KBM-7 (cell line): Measurements from ENCODE around the gene YAP1.
"Not testable (repeated sequence)": the region's sequence is repeated elsewhere in the genome, so short reads cannot be mapped to it uniquely, and the experiment has no call there.

ENCODE experiments used
- DNase-seq: peaks from one replicate; pipeline ENCODE4 v3.0.0-alpha.2; 2015
- in situ Hi-C: fragments of 300-500 bp; cut with MboI; formaldehyde crosslinking; loops from 2 replicates; pipeline ENCODE4 v1.14.3; 2020; ENCODE audit warnings: low sequenced_read_pairs, low pct_unique_long_range_greater_than_20kb, mixed read lengths

The YAP1 gene

DNA sequence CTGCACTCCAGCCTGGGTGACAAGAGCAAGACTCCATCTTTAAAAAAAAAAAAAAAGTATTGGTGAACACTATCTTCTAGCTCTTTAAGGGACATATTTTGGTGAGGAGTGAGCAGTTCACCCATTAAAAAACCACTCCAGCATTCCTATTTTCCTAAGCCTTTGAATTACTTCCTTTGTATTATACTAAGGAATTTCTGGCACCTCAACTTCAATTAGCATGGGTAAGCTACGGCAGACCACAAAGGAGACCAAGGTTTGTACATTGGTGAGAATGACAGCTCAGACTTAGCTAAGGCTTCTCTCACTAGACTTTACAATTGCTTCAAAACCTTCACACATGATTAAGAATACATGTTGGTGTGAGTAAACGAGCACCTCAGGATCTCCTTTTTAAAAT lies 150.0 kb downstream of the YAP1 start:
- no peak for DNase-seq
- in situ Hi-C loops = no loop called here

- in situ Hi-C loops = no loop called here
- no peak for DNase-seq
Measured at GRCh38 chr11:102263379-102264003, 153.2 kb downstream of the YAP1 start.

DNA sequence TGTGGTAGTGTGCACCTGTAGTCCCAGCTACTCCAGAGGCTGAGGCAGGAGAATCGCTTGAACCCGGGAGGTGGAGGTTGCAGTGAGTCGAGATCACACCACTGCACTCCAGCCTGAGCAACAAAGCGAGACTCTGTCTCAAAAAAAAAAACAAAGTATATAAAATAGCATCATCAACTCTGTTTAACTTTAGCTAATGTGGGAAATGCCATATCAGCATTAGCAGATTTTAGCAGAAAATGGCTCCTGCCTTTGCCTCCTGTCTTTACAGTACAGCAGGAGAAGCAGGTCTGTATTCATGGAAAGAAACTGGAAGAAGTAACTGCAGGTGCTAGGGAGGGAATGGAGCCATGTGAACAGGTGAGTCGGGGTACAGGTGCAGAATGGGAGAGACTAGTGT lies 154.5 kb downstream of the YAP1 start:
- in situ Hi-C loops, DNase-seq: not testable (repeated sequence)

- in situ Hi-C loops = no loop called here
- DNase-seq = no peak
Measured at GRCh38 chr11:102266099-102266498, 155.9 kb downstream of the YAP1 start.

DNA sequence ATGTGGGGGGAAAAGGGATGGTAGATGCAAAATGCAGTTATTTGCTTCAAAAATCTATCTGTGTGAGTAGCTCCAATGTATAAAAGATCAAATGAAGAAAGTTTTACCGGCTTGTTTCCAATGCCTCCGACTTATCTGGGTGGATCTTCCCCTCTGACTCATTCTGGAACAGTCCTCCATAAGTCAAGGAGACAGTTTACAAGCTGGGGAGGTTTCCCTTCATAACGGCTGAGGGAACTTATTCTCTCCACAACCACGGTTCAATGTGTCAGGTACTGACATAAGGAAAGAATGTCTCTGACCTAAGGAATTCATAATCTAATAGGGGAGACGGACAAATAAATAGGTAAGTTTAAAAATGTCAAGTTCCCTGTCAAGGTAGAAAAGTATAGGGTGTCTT lies 157.4 kb downstream of the YAP1 start:
- peak; percentile 8 for DNase-seq
- in situ Hi-C loops = no loop called here

- DNase-seq = peak; percentile 66
- in situ Hi-C loops = no loop called here
Measured at GRCh38 chr11:102268083-102268984, 158.1 kb downstream of the YAP1 start.

GRCh38 chr11:102268985-102269470 lies 158.8 kb downstream of the YAP1 start:
- in situ Hi-C loops = no loop called here

DNA sequence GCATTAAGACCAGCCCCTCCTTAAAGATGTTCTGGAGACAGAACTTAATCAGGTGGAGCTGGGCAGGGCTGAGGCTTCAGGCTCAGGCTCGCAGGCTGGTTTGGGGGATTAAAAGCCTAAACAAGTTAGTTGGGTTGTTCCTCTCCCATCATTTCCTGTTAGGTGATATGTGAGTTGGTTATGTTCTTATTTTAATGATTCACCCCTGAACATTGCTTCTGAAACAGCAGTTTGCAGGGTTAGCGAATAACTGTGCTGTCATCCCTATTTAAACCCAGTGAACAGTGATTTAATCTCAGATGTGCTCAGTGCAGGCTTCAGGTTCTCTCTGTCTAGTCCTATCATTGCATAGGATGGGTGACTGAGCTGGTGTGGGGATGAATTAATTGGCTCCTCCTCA lies 159.7 kb downstream of the YAP1 start:
- DNase-seq = no peak
- in situ Hi-C loops = no loop called here

More at GRCh38 chr11:102268985-102269470, 158.8 kb downstream of the YAP1 start:
- no peak for DNase-seq

- DNase-seq = no peak
Measured at GRCh38 chr11:102272047-102272824, 162.0 kb downstream of the YAP1 start.

DNA sequence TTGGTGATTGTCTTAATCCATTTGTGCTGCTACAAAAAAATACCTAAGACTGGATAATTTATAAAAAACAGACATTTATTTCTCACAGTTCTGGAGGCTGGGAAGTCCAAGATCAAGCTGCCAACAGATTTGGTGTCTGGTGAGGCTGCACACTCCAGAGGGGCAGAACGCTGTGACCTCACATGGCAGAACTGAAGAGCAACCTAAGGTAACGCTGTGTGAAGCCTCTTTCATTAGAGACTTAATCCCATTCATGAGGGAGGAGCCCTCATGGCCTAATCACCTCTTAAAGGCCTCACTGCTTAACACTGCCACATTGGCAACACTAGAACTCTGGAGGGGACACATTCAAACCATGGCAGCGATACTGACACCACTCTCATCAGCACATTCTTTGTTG lies 164.4 kb downstream of the YAP1 start:
- in situ Hi-C loops = no loop called here
- no peak for DNase-seq

More at GRCh38 chr11:102272047-102272824, 162.0 kb downstream of the YAP1 start:
- in situ Hi-C loops = no loop called here

DNA sequence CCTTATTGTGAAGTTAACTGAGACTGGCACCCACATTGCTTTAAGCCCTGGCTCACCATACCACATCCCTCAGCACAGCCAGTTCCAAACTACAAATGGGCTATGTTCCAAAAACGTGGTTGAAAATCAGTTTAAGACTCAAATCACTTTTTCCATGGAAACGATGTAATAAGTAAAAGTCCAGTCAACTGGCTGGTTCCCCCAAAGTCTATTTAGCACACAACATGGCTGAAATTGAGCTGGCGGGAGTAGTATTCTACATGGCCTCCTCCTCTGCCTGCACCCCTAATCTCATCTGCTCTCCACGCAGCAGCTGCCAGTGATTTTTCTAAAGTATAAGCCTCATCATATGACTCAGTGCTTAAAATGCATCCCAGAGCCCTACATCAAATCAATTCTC lies 166.1 kb downstream of the YAP1 start:
- in situ Hi-C loops = no loop called here
- no peak for DNase-seq

GRCh38 chr11:102276783-102277182 lies 166.5 kb downstream of the YAP1 start:
- no peak for DNase-seq
- in situ Hi-C loops = no loop called here

DNA sequence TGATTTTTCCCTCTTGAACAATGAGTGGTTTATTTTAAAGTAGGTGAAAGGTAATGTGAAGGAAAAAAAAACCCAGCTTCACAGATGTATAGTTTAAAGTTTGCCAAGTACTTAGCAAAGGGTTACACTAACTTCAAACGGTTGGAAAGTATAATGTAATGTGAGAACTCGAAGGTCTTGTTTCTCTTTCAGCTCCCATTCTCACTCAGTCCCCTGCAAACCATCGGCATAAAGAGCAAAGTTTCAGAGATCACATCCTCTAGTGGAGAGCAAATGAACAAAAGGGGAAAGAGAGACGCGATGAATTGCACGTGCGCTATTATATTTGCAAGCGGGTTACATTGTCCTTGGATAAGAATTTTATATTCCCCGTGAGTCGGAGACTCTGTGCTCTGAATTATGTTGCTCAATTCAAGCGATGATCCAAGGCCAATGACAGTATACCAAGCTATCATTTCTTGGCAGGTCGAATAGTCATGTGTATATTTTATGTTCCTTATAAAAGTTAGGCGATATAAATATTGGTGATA lies 169.5 kb downstream of the YAP1 start:
- DNase-seq = no peak

DNA sequence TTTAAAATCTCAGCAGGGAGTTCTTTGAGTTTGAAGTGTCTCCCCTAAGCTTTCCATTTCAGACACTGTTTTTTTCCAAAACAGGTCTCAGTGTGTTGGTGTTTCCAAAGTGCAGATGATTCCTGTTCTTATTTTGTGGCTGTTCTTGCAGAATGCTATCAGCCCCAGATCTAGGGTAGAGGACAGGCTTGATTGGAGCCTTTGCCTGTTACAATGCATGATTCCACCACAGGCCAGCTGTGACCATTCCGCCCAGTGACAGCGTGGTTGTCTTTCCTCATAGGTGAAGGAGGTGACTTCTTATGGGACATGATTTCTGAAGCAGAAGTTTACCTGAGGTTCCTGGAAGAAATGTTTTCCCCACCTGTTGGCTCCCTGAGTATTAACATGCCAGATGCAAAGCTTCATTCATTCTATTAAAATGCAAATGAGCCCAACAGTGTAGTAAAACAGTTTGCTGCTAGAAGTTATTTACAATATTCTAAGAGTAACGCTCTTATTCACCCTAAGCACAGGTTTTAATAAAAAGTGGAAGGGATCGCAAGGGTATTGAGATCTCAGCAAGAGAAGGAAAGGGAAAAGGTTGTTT lies 170.1 kb downstream of the YAP1 start:
- in situ Hi-C loops = no loop called here
- DNase-seq = no peak

More for the DNA sequence above, 169.5 kb downstream of the YAP1 start:
- in situ Hi-C loops = no loop called here
